Left kidney (tissue), 2 donors: Measurements from ENCODE around the gene PEPD. TPM values are rescaled to one million over a fixed set of nuclear protein-coding genes. Genes with fewer than 3 reads are reported as not detected.
"Not testable (repeated sequence)": the region's sequence is repeated elsewhere in the genome, so short reads cannot be mapped to it uniquely, and the experiment has no call there.

ENCODE experiments used
- DNase-seq: peaks from one replicate; pipeline ENCODE4 v3.0.0-alpha.2; 2013
- polyA plus RNA-seq: library from polyadenylated mRNA; unstranded; fragments of 120-200 nt; gene quantifications from one replicate; pipeline ENCODE4 v1.2.1, GENCODE V29; 2013; ENCODE audit not compliant: insufficient read length

PEPD gene
- polyA plus RNA-seq, 1 donor: 123 TPM

DNA sequence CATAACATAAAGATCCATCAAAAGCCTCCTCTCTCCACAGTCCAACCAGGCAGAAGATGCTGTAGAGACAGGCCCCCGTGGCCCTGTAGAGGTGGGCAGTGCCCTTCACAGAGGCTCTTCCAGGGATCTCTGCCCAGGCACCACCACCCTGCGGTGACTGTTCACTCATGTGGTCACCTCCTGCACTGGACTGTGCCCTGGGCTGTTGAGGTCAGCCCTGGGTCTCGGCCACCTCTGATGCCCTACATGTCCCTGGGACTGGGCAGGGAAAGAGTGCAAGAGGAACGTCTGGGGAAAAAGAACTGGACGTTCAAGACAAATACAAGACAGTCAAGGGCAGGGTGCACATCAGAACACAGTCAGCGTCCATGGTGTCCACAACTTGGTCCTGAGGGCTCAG is 22.3 kb downstream of the PEPD start:
- no peak for DNase-seq

- no peak for DNase-seq
Observed at GRCh38 chr19:33498391-33499000, 23.1 kb downstream of the PEPD start.

DNA sequence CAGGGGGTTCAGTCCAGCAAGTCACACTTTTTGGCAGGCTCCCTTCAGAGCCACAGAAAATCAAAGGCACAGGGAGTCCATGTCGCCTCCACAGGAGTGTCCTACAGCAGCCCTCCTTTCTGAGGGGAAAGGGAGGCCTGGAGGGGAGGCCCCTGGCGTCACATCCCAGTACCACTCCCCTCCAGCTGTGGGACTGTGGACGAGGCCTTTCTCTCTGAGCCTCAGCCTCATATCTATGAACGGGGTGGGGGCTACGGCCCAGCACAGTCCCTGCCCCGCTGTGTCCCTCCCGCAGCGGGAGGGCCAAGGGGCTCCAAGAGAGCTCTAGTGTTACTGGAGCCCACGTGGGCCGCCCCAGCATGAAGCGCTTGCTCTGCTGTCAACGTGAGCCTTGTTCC is 23.8 kb downstream of the PEPD start:
- DNase-seq: no peak

- DNase-seq: no peak
Observed at GRCh38 chr19:33497131-33497777, 24.3 kb downstream of the PEPD start.

DNA sequence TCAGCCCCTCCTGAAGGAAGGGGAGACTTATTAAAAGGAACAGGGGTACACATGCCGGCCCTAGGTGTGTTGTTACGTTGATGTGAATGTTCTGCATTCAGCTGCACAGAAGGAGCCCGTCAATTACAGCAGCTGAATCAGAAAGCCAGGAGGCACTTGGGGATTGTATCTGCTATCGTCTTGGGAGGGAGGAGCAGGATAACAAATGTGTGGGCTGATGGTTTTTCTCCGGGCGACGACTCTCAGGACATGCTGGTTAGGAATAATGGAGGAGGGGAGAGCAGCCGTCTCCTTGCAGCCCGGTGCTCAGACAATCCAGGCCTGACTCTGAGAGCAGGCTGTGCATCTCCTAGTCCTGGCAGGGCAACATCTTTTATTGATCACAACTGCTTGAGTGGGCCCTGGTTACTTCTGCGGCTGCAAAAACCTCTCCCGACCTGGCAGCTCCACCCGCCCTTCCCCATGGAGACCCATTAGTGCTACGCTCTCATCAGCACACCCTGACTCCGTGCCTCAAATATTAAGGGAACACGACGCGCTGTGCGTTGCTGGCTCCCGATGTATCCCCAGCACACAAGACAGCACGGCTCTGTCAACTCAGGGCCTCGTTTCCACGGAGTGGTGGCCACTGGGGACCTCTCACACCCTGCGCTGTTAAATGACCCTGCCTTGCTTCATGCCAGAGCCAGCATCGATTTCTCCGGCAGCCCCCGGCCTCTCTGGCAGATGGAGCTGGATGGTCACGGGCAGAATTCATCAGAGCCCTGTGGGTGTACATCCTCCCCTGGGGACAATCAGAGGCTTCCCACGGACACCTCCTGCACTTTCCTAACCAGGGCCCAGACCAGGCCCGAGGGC is 25.3 kb downstream of the PEPD start:
- no peak for DNase-seq

GRCh38 chr19:33493401-33494275 is 28.0 kb downstream of the PEPD start:
- no peak for DNase-seq

DNA sequence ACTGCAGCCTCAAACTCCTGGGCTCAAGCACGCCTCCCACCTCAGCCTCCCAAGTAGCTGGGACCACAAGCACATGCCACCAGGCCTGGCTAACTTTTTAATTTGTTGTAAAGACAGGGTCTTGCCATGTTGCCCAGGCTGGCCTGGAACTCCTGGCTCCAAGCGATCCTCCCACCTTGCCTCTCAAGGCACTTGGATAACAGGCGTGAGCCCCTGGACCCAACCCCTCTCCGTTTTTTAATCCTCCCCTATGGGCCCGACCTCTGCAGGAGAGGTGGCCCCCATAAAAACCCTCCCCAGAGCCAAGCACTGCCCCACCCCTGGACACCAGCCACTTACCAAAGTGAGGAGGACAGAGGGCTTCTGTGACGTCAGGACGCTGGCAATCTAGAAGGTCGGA is 28.6 kb downstream of the PEPD start:
- DNase-seq: no peak

- DNase-seq: no peak
Observed at GRCh38 chr19:33492090-33492489, 29.5 kb downstream of the PEPD start.

DNA sequence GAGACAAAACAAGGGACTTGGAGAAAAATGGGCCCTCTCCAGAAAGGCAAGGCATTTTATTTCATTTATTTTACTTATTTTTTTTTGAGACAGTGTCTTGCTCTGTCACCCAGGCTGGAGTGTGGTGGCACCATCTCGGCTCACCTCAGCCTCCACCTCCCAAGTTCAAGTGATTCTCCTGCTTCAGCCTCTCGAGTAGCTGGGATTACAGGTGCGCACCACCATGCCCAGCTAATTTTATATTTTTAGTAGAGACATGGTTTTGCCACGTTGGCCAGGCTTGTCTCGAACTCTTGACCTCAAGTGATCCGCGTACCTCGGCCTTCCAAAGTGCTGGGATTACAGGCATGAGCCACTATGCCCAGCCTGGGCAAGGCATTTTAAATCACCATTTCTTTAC is 31.0 kb downstream of the PEPD start:
- not testable (repeated sequence) for DNase-seq

DNA sequence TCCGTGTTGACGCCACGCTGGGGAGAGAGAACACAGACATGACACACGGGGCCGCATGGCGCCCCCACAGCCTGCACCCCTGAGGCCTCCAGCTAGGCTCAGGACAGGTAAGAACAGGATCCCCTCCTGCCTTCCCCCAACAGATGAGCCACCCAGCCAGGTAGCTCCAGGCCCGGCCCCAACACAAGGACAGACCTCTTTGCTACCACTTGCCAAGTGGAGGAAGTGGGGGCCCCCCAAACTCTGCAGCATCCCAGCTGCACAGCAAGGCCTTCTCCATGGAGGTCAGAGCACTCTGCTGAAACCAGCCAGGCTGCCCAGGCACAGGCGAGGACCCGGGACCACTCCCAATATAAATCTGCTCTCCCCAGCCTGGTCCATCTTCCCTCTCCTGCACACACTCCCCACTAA is 31.5 kb downstream of the PEPD start:
- DNase-seq: no peak

GRCh38 chr19:33488826-33489225 is 32.8 kb downstream of the PEPD start:
- no peak for DNase-seq

GRCh38 chr19:33487901-33488800 is 33.4 kb downstream of the PEPD start:
- no peak for DNase-seq

DNA sequence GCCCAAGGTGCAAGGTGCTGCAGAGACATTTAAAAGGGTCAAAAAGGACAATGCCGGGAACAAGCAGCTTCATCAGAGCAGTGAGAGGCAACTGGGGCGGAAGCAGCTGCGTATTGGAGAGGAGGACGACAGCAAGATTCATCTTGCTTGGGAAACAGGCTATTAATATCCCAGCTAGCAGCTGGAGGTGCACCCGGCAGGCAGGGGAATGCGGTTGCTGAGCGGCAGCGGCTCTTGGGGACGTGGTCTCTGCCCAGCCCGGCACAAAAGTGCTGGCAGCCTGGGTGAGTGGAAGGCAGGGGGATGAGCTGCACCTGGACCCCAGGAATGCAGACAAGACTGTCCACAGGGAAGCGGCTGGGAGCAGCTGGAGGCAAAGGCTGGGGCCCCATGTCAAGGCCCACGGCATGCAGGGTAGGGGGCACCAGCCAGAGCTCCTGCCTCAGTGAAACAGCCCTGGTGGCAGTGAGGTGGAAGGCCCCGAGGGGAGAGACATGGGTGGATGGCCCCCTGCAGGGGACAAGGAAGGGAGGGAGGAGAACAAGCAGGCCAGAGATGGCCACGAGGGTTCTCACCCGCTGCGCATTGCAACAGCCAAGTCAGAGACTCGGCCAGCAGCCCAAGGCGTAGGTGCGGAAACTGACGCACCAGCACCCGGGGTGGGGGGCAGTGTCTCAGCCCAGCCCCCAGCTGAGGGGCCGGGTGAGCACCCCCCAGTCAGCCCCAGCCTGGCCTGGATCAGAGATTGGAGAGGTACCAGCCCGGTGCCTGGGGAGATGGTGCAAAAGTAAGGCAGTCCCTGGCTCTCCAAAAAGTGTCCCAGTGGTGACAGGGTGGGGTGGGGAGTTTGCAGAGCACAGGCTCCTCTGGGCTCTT is 34.4 kb downstream of the PEPD start:
- DNase-seq: no peak

GRCh38 chr19:33486407-33486806 is 35.2 kb downstream of the PEPD start:
- no peak for DNase-seq

- no peak for DNase-seq
Observed at GRCh38 chr19:33484226-33484774, 37.3 kb downstream of the PEPD start.

DNA sequence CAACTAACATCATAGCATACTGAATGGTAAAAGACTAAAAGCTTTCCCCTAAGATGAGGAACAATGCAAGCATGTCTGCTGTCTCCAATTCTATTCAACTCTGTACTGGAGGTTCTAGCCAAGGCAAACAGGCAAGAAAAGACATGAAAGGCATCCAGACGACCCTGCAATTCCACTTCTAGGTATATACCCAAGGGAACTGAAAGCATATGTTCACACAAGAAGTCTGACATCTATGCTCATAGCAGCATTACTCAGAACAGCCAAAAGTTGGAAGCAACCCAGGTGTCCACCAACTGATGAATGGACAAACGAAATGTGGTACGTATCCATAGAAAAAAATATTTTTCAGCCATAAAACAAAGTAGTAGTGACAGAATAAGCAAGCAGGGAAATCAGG is 39.1 kb downstream of the PEPD start:
- no peak for DNase-seq

- DNase-seq: no peak
Observed at GRCh38 chr19:33481863-33482262, 39.7 kb downstream of the PEPD start.

- DNase-seq: not testable (repeated sequence)
Observed at GRCh38 chr19:33479570-33479969, 42.0 kb downstream of the PEPD start.

- no peak for DNase-seq
Observed at GRCh38 chr19:33477781-33478180, 43.8 kb downstream of the PEPD start.
